ENCODE data around the gene BUD13.

The BUD13 gene

DNA sequence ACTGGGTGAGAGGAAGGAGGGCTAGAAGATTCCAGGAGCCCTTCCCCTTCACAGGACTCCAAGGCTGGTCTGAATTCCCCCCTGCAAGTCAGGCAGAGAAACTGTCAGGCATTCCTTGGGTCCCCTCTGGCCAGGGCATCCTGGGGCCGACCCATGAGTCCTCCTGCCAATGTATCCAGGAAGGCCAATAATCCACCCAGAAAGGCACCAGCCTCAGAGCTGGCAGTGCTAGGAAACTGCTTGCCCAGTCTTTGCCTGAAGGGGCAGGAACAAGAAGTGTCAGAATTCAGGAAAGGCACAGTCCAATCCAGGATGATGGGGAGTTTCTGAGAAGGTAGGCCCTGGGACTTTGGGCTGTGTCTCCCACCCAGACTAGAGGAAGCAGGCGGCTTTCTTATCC is 41.0 kb downstream of the BUD13 start:
- Histone ChIP-seq H3F3A (ENCODE audit: insufficient read depth, low read length) (no peaks in the 10 kb centered on the region), H4K20me1 (ENCODE audit: insufficient read depth, low read length) (no peaks in the 10 kb centered on the region), H3K27ac (ENCODE audit: low read length) (no peak overlapping the region), H3K4me2 (ENCODE audit: low read depth, low read length) (no peak overlapping the region), H3K36me3 (replicated peaks; ENCODE audit: insufficient read depth, low read length) (no peaks in the 10 kb centered on the region), H3K4me1 (ENCODE audit: low read length) (no peaks in the 10 kb centered on the region), H3K9me2 (replicated peaks; ENCODE audit: insufficient read depth, low read length) (no peaks in the 10 kb centered on the region), H3K27me3 (replicated peaks; ENCODE audit: insufficient read depth, low read length) (no peaks in the 10 kb centered on the region), H3K4me3 (ENCODE audit: low read length) (no peak overlapping the region), H3K9me3 (replicated peaks; ENCODE audit: insufficient read depth, low read length) (no peaks in the 10 kb centered on the region), H2AFZ (ENCODE audit: low read length) (no peak overlapping the region), H3K9ac (ENCODE audit: low read length) (no peak overlapping the region), H3K79me2 (ENCODE audit: low read length) (no peaks in the 10 kb centered on the region)
- no peak for TF ChIP-seq EZH2phosphoT487 (IDR thresholded peaks at IDR 0.05; ENCODE audit: low read length)
- no peak for TF ChIP-seq EZH2 (optimal IDR thresholded peaks at IDR 0.05; ENCODE audit: low read depth, low read length)
- TF ChIP-seq, protein P1, sequence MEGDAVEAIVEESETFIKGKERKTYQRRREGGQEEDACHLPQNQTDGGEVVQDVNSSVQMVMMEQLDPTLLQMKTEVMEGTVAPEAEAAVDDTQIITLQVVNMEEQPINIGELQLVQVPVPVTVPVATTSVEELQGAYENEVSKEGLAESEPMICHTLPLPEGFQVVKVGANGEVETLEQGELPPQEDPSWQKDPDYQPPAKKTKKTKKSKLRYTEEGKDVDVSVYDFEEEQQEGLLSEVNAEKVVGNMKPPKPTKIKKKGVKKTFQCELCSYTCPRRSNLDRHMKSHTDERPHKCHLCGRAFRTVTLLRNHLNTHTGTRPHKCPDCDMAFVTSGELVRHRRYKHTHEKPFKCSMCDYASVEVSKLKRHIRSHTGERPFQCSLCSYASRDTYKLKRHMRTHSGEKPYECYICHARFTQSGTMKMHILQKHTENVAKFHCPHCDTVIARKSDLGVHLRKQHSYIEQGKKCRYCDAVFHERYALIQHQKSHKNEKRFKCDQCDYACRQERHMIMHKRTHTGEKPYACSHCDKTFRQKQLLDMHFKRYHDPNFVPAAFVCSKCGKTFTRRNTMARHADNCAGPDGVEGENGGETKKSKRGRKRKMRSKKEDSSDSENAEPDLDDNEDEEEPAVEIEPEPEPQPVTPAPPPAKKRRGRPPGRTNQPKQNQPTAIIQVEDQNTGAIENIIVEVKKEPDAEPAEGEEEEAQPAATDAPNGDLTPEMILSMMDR (IDR thresholded peaks at IDR 0.05; ENCODE audit: low read length) = no peak
- no peak for DNase-seq

DNA sequence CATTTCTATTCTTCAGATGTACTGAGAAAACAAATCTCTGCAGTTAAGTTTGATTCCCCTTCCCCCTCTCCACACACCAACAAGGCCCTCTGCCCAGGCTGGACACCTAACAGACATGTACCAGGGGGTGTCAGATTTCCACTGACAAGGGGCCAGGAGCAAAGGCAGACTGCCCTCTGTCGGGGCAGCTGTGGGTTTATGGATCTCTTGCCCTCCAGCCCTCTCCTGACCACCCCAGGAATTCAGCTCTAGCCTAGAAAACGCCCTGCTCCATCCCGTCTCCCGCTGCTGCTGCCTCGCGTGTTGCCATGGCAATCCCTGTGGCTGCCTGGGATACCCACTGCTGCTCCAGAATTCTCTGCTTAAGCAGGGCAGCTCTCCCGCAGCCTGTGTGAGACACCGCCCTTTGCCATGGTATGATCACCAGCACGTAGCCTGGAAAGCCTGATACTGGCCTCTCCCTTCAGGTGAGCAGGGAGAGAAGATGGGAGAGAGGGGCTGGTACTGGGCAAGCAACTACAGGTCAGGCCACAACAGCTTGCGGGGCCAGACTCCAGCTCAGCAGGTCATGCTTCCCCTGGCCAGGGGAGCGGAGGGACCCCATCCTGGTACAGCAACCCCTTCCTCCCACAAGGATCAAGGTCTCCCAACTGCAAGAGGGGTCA is 41.6 kb downstream of the BUD13 start:
- no peak for DNase-seq
- H3K9me2 ChIP-seq (replicated peaks; ENCODE audit: insufficient read depth, low read length) = no peaks in the 10 kb centered on the region
- no peak overlapping the region for H3K4me3 ChIP-seq (ENCODE audit: low read length)
- H3K9me3 ChIP-seq (replicated peaks; ENCODE audit: insufficient read depth, low read length) = no peaks in the 10 kb centered on the region
- H3K27ac ChIP-seq (ENCODE audit: low read length) = no peak overlapping the region
- H3K79me2 ChIP-seq (ENCODE audit: low read length) = no peaks in the 10 kb centered on the region
- no peaks in the 10 kb centered on the region for H3F3A ChIP-seq (ENCODE audit: insufficient read depth, low read length)
- no peak overlapping the region for H2AFZ ChIP-seq (ENCODE audit: low read length)
- H3K27me3 ChIP-seq (replicated peaks; ENCODE audit: insufficient read depth, low read length) = no peaks in the 10 kb centered on the region
- TF ChIP-seq, protein P1 (IDR thresholded peaks at IDR 0.05; ENCODE audit: low read length) = no peak
- TF ChIP-seq EZH2phosphoT487 (IDR thresholded peaks at IDR 0.05; ENCODE audit: low read length) = no peak
- no peak for TF ChIP-seq EZH2 (optimal IDR thresholded peaks at IDR 0.05; ENCODE audit: low read depth, low read length)
- no peak overlapping the region for H3K4me2 ChIP-seq (ENCODE audit: low read depth, low read length)
- H3K36me3 ChIP-seq (replicated peaks; ENCODE audit: insufficient read depth, low read length) = no peaks in the 10 kb centered on the region
- no peak overlapping the region for H3K9ac ChIP-seq (ENCODE audit: low read length)
- H4K20me1 ChIP-seq (ENCODE audit: insufficient read depth, low read length) = no peaks in the 10 kb centered on the region
- no peaks in the 10 kb centered on the region for H3K4me1 ChIP-seq (ENCODE audit: low read length)

DNA sequence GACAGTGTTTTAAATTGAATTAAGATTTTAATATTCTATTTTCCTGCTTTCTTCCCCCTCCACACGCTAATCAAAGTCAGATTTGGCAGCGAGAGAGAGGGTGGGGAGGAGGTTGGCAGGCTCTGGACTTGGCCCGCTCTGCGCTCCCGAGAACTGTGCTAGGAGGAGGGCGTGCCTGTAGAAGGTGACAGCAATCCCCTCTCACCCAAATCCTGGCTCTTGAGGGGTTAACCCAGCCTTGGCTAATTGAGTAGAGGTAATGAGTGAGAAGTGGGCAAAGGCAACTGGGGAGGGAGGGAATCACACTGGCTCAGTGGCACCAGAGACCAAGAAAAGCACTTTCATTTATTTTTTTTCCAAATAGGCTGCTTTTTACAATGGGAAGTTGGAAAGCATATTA is 42.2 kb downstream of the BUD13 start:
- Histone ChIP-seq H3K9ac (ENCODE audit: low read length) (no peak overlapping the region), H3F3A (ENCODE audit: insufficient read depth, low read length) (no peaks in the 10 kb centered on the region), H4K20me1 (ENCODE audit: insufficient read depth, low read length) (no peaks in the 10 kb centered on the region), H3K27ac (ENCODE audit: low read length) (no peak overlapping the region), H3K9me3 (replicated peaks; ENCODE audit: insufficient read depth, low read length) (no peaks in the 10 kb centered on the region), H3K27me3 (replicated peaks; ENCODE audit: insufficient read depth, low read length) (no peaks in the 10 kb centered on the region), H3K4me1 (ENCODE audit: low read length) (no peaks in the 10 kb centered on the region), H3K79me2 (ENCODE audit: low read length) (no peaks in the 10 kb centered on the region), H3K36me3 (replicated peaks; ENCODE audit: insufficient read depth, low read length) (no peaks in the 10 kb centered on the region), H2AFZ (ENCODE audit: low read length) (no peak overlapping the region), H3K4me2 (ENCODE audit: low read depth, low read length) (no peak overlapping the region), H3K4me3 (ENCODE audit: low read length) (no peak overlapping the region), H3K9me2 (replicated peaks; ENCODE audit: insufficient read depth, low read length) (no peaks in the 10 kb centered on the region)
- TF ChIP-seq EZH2phosphoT487 (IDR thresholded peaks at IDR 0.05; ENCODE audit: low read length) = no peak
- DNase-seq = no peak

DNA sequence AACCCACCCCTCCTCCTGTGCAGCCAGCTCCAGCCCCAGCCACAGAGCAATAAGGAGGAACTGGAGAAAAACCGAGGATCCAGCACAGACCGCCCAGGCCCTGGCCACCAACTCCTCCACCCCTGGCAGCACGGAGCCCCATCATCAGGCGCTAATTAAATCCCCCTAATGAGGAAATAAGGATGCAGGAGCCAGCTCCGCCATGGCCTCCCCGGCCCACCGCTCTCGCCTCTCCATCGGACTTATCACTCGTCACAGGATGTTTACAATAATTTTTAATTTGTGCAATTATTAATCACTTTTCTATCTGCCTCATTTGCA is 42.6 kb downstream of the BUD13 start:
- Histone ChIP-seq H3K9me2 (replicated peaks; ENCODE audit: insufficient read depth, low read length) (no peaks in the 10 kb centered on the region), H3K4me3 (ENCODE audit: low read length) (no peak overlapping the region), H3K36me3 (replicated peaks; ENCODE audit: insufficient read depth, low read length) (no peaks in the 10 kb centered on the region), H3K9ac (ENCODE audit: low read length) (no peak overlapping the region), H3K4me1 (ENCODE audit: low read length) (no peaks in the 10 kb centered on the region), H4K20me1 (ENCODE audit: insufficient read depth, low read length) (no peaks in the 10 kb centered on the region), H3K27ac (ENCODE audit: low read length) (no peak overlapping the region), H3F3A (ENCODE audit: insufficient read depth, low read length) (no peaks in the 10 kb centered on the region), H3K79me2 (ENCODE audit: low read length) (no peaks in the 10 kb centered on the region), H2AFZ (ENCODE audit: low read length) (no peak overlapping the region), H3K4me2 (ENCODE audit: low read depth, low read length) (no peak overlapping the region), H3K27me3 (replicated peaks; ENCODE audit: insufficient read depth, low read length) (no peaks in the 10 kb centered on the region), H3K9me3 (replicated peaks; ENCODE audit: insufficient read depth, low read length) (no peaks in the 10 kb centered on the region)
- DNase-seq = no peak
- TF ChIP-seq EZH2phosphoT487 (IDR thresholded peaks at IDR 0.05; ENCODE audit: low read length) = no peak
- no peak for TF ChIP-seq EZH2 (optimal IDR thresholded peaks at IDR 0.05; ENCODE audit: low read depth, low read length)
- TF ChIP-seq, protein P1 (IDR thresholded peaks at IDR 0.05; ENCODE audit: low read length) = no peak
